Measurements from ENCODE around the gene UGGT1.
"Not testable (repeated sequence)": the region's sequence is repeated elsewhere in the genome, so short reads cannot be mapped to it uniquely, and the experiment has no call there.

The UGGT1 gene

DNA sequence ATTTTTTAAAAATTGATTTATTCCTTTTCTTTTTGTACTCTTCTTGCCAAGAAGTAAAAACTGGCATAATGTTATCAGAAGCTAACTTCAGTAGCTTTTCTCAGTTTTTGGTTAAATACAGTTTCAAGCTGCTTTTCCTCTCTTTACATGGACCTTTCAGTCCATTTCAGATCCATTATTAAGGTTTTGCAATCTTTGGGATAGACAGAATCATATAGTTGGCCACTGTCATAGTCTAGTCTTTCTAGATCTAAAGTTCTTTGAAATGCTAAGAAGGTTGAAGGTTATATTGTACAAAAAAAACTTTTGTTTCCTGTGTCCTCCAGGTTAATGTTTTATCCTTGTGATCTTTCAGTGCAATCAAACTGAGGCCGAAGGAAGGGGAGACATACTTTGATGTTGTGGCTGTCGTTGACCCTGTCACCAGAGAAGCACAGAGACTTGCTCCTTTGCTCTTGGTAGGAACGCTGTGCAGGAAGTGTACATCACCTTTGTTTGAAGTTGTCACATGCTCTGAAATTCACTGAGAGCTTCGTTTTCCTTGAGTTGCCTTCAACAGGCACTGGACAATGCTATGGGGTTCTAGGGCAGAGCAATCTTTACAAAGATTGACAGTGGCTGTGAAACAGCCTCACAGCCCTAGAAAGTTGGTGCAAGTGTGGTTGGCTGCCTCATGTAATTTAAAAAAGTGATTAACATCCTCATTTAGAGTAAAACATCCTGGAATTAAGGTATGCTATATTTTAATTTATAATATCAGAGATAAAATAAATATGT lies 79.1 kb downstream of the UGGT1 start:
- no peak for DNase-seq (ENCODE audit: extremely low read depth in 1 of 2, low read depth in 1 of 2)

DNA sequence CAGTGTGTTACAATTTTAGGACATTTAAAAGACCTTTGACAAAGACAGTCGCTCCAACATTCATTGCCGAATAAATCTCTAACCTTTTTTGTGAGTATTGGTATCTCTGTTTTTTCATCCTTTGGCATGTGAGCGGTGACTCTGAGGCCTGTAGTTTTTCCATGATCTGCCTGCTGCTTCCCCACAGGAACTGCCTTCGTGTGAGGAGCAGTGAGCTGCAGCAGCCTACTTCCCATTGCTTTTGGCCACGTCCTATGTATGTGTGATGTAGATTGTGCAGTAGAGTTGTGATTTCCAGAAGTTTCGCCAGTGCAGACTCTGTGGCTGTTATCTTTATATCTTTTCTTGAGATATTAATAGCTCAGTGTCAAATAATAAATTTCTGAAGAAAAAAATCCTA lies 79.8 kb downstream of the UGGT1 start:
- DNase-seq (ENCODE audit: extremely low read depth in 1 of 2, low read depth in 1 of 2), result no peak

DNA sequence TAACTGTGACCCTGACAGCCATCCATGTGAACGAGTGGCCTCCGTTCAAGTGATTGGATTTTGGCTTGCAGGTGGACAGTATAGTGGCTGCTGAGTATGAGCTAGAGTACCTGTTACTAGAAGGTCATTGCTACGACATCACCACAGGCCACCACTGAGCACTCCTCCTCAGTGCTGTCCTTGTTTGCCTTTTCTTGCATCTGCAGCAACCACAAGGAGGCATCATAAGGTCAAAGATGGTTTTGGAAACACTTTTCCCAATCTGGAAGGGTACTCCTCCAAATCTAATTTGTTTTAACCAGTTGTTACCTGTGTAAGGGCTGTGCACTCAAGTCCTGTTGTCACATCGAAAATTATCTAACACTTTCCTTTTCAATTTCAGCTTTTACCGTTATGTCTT lies 81.2 kb downstream of the UGGT1 start:
- no peak for DNase-seq (ENCODE audit: extremely low read depth in 1 of 2, low read depth in 1 of 2)

DNA sequence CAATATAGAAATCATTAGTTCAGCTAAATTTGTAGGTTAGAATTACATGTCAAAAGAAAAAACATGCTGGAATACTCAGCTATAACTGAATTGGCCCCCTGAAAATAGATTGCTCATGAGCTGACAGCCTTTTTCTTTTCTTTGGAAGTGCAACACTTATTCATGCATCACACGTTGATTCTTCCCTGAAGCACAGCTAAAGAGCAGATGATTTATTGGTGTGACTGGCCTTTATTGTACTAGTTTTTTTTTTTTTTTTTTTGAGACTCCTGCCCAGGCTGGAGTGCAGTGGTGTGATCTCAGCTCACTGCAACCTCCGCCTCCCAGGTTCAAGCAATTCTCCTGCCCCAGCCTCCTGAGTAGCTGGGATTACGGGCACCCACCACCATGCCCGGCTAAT lies 83.1 kb downstream of the UGGT1 start:
- DNase-seq (ENCODE audit: extremely low read depth in 1 of 2, low read depth in 1 of 2), result not testable (repeated sequence)

DNA sequence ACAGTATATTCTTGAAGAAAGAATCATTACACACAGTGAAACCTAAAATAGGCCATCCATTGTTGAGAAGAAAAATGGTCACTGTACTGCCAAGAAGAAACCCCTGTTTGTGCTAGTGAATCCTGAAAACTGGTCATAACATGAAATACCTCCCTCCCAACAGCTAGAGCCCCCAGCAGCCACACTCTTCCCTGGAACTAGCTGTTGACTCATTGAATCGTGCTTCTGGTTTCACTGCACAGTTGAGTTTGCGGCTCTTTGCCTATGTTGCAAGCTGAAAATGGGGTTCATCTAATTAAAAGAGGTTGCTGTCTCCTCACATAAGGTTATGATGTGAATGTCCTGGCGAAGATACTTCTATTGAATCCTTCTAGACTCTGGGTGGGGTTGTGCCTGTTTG lies 86.3 kb downstream of the UGGT1 start:
- no peak for DNase-seq (ENCODE audit: extremely low read depth in 1 of 2, low read depth in 1 of 2)

DNA sequence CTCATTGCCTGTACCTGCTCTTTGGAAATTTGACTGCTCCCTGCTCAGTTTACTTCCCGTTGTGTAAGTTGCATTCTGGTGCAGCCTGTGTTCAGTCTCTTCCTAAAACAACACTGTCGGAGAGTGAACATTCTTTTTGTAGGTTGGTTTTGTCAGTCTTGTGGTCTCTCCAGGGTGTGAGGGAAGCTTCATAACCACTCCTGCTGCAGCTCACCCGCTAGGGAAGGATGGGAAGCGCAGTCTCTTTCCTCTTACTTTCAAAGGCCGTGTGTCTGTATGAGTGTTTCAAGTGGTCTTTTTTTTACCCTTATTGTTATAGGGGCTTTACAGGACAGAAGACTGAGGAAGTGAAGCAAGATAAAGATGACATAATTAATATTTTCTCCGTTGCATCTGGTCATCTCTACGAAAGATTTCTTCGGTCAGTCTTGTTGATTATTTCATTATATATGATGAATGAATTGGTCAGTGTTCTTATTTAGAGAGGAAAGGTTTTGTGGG lies 87.2 kb downstream of the UGGT1 start:
- DNase-seq (ENCODE audit: extremely low read depth in 1 of 2, low read depth in 1 of 2), result no peak

DNA sequence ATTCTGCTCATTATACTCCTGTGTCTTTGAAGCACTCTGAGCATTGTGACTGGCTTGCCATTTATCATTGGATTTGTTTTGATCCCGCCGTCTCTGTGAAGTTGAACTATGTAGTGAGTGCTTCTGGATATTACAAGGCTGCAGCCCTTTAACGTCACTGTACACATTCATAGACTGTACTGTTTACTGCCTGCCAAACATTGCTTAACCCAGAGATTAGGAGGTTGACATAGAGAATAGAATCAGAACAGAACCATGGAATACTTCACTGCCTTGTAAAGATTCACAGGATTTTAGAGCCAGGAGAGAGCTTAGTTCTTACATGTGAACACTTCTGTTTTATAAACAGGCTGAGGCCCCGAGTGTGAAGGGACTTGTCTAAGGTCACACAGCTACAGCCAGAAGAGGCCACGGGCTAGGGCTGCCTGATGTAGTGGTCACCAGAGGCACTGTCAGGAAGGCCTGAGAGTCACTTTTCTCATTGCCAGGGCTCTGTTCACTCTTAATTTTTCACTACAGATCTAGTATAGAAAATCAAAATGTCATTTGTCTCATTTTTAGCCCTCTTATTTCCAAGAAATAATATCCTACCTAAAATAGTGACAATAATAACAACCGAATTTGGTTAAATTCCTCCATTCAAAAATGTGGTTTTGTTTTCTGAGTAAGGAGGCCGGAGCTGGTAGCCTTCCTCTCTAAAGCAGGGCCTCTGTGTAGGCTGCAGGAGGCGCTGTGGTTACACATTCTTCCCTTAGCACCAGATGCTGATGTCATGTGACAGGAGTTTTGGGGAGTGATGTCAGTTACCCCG lies 87.9 kb downstream of the UGGT1 start:
- no peak for DNase-seq (ENCODE audit: extremely low read depth in 1 of 2, low read depth in 1 of 2)

DNA sequence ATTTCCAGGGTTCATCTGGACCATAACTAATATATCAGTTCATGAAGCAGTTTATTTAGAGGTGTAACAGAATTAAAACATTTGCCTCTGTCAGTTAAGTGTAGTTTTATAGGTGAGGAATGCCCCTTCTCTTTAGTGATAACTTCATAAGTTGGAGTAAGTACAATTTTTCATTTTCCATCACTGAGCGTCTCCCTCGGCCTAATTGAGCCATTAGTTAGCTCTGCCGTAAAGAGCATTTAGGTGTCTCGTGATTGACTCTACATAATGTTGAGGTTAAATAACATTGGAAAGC lies 88.4 kb downstream of the UGGT1 start:
- no peak for DNase-seq (ENCODE audit: extremely low read depth in 1 of 2, low read depth in 1 of 2)

DNA sequence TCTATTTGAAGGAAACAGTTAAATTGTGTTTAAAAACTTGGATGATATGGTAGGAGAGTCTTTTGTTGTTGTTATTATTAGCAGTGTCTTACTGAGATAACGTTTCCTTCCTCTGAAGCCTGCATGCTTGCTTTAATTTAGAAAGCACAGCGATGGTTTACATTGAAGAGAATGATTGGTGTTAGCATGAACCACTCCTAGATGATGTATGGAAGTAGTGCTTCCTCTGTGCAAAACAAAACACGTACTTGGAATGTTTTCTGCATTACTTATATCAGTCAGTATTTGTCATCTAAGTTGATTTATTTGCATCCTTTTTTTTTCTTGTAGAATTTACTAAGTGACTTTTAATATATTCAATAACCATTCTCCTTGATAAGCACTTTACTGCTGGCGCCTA lies 89.0 kb downstream of the UGGT1 start:
- DNase-seq (ENCODE audit: extremely low read depth in 1 of 2, low read depth in 1 of 2), result no peak

DNA sequence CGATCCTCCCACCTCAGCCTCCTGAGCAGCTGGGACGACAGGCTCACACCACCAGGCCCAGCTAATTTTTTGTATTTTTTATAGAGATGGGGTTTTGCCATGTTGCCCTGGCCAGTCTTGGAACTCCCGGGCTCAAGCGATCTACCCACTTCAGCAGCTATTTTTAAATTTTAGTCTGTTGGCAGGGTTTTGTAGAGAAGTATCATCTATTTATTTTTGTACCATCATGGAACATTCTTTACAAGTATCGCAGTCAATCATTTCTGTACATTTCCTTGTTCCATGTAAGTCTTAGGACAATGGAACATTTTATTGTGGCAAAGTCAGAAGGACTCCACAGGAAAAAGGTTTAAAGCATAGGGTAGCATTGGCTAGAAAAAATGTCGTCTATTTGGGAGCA lies 94.6 kb downstream of the UGGT1 start:
- DNase-seq (ENCODE audit: extremely low read depth in 1 of 2, low read depth in 1 of 2), result no peak

DNA sequence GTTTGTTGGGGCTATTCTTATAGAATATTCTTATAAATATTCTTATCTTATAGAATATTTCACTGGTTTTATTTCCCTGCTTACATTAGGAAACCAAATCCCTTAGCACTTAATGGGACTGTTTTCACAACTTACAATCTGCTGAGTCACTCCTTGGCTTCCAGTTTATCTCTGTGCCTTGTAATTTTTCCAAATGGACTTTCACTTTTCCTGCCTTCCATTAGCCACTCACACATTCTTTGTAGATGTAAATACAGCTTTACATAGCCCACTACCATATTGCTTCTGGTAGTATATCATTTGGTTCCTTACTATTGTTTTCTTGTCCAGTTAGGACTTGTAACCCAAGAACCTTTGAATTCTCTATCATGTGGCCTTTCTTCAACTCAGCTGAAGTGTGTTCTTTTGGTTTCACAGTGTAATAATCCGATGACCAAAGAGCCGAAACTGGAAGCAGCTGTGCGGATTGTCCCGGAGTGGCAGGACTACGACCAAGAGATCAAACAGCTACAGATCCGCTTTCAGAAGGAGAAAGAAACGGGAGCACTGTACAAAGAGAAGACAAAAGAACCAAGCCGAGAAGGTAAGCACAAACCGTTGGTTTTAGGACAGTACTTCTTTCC lies 96.1 kb downstream of the UGGT1 start:
- DNase-seq (ENCODE audit: extremely low read depth in 1 of 2, low read depth in 1 of 2), result no peak

DNA sequence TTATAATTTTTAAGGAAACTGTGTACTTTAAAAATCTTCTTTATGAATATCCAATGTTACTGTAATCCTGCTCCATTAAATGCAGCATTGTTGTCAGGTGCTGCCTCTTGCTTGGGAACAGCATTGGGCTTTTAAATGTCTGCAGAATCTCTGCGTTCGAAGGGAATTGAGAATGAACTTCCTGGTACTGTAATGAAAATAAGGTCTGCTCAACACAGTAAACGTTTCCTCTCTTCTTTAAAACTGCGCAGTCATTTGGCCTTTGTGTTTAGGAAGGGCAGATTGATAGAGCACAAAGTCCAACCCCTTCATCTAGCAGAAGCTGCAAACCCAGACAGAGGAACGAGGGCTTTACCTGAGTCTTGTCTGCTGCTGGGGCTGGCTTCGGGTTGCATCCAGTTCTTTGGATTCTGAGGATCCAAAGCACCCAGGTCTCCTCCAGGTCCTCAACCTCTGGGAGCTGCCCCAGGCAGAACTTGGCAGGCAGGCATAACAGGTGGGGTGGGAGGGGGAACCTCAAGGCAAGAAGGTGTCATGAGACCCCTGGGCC lies 104.5 kb downstream of the UGGT1 start:
- DNase-seq (ENCODE audit: extremely low read depth in 1 of 2, low read depth in 1 of 2), result no peak

DNA sequence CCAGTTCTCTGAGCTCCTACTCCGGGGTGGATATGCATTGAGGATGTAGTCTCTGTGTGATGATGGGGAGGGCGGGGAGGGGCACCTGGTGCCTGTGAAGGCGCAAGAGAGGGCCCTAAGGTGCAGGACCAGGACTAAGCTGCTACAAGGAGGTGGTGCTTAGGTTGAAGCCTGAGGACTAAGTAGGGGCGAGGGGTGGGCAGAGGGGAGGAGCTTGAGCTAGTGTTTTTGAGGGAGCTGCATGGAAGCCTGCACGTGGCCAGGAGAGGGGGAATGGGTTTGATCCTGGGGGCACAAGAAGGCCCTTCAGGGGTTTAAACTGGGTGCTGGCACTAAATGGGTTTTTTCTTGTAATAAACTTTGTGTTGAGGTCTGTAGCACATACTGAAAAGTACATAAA lies 105.0 kb downstream of the UGGT1 start:
- no peak for DNase-seq (ENCODE audit: extremely low read depth in 1 of 2, low read depth in 1 of 2)

DNA sequence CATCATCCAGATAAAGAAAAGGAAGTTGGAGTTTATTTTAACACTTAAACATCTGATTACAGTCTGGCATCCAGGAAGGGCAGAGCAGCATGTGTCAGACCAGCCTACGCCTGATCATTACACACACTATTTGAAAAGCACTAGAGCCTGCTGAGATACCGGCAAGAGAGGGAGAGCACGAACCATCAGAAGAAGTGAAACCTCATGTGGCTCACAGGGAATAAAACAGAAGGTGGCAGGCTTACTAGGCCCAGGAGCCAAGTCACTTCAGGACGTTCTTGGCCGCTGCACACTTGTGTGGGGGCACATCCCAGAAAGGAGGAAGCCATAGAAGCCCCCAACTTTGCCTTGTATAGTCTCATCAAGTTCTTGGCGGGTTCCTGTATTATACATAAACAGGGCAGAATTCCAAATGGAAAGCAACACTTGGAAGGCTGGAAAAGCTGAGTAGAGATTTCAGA lies 105.5 kb downstream of the UGGT1 start:
- DNase-seq (ENCODE audit: extremely low read depth in 1 of 2, low read depth in 1 of 2), result no peak

DNA sequence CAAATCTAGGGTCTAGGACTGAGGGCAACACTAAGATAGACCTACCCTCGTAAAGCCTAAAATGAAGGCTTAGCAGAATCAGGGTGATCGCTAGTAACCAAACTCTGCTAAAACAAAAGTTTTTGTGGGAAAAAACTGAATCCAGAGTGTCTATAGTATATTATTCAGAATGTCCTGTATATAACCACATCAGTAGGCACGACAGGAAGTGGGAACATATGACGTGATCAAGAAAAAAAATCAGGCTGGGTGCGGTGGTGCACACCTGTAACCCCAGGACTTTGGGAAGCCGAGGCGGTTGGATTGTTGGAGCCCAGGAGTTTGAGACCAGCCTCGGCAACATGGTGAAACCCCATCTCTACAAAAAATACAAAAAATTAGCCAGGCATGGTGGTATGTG lies 106.1 kb downstream of the UGGT1 start:
- DNase-seq (ENCODE audit: extremely low read depth in 1 of 2, low read depth in 1 of 2), result no peak

DNA sequence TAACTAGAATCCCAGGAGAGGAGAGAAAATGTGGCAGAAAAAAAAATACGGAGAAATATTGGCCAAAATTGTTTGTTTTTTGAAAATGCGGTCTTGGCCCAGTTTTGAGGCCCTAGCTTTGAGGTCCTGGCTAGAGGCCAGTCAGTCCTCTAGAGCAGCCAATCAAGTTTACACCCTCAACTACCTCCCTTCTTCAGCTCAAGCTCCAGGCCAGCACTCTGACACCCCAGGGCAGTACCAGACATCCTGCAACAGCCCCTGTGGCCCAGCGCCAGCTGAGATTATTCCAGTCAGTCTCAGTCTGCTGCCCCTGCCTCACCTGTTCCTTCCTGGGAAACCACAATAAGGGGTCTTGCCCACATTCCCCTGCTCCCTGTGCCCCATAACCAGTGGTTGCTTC lies 107.7 kb downstream of the UGGT1 start:
- DNase-seq (ENCODE audit: extremely low read depth in 1 of 2, low read depth in 1 of 2), result no peak

DNA sequence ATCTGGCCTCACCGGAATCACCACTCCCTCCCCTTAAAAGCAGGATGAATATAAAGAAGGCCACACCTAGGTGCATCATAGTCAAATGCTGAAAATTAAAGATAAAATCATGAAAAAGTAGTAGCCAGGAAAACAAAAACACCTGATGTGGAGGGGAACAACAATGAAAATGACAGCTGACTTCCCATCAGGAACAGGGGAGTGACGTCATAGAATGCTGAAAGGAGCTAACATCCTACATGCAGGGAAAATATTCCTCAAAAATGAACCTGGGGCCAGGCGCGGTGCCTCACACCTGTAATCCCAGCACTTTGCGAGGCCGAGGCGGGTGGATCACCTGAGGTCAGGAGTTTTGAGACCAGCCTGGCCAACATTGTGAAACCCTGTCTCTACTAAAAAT lies 108.1 kb downstream of the UGGT1 start:
- no peak for DNase-seq (ENCODE audit: extremely low read depth in 1 of 2, low read depth in 1 of 2)

DNA sequence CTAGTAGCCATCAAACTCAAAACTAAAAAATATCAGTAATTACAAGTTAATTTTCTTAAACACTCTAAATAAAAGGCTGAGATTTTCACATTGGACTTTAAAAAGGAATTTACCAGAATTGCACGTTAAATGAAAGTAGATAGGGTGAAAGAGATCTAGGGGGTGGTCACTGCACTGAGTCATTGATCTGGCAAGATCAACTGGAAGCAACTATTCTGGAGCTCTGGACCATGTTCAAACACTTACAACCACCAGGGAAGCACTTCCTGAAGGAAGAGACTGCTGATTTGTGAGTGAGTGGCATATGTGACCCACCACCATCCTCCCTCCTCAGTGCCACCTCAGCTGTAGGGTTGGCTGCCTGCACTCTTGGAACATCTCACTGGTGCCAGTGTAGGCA lies 111.8 kb downstream of the UGGT1 start:
- no peak for DNase-seq (ENCODE audit: extremely low read depth in 1 of 2, low read depth in 1 of 2)

DNA sequence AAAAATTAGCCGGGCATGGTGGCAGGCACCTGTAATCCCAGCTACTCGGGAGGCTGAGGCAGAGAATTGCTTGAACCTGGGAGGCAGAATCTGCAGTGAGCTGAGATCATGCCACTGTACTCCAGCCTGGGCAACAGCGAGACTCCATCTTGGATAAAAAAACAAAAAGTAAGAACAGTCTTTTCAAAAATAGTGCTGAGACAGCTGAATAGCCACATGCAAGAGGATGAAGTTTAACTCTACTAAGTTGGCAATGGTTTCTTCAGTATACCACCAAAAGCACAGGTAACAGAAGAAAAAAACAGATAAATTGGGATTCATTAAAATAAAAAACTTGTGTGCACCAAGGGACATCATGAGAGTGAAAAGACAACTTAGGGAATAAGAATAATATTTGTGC lies 115.2 kb downstream of the UGGT1 start:
- no peak for DNase-seq (ENCODE audit: extremely low read depth in 1 of 2, low read depth in 1 of 2)

DNA sequence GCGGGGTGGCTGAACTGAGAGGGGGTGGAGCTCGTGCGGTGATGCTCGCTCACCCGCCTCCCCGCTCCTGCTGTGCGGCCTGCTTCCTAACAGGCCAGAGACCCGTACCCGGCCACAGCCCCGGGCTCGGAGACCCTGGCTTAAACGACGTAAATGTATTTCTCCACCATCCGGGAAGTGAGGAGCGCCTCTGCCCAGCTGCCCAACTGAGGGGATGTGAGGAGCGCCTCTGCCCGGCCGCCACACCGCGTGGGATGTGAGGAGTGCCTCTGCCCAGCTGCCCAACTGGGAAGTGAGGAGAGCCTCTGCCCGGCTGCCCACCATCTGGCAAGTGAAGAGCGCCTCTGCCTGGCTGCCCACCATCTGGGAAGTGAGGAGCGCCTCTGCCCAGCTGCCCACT lies 117.0 kb downstream of the UGGT1 start:
- no peak for DNase-seq (ENCODE audit: extremely low read depth in 1 of 2, low read depth in 1 of 2)

DNA sequence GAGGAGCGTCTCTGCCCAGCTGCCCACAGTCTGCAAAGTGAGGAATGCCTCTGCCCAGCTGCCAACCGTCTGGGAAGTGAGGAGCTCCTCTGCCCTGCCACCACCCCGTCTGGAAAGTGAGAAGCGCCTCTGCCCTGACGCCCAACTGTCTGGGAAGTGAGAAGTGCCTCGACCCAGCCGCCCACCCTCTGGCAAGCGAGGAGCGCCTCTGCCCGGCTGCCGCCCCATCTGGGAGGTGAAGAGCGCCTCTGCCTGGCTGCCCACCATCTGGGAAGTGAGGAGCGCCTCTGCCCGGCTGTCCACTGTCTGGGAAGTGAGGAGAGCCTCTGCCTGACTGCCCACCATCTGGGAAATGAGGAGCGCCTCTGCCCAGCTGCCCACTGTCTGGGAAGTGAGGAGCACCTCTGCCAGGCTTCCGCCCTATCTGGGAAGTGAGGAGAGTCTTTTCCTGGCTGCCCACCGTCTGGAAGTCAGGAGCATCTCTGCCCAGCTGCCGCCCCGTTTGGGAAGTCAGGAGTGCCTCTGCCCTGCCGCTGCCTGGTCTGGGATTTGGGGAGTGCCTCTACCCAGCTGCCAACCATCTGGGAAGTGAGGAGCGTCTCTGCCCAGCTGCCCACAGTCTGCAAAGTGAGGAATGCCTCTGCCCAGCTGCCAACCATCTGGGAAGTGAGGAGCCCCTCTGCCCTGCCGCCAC lies 117.8 kb downstream of the UGGT1 start:
- not testable (repeated sequence) for DNase-seq (ENCODE audit: extremely low read depth in 1 of 2, low read depth in 1 of 2)
